Stimulated activated CD8-positive, alpha-beta memory T cell treated with anti-CD3 and anti-CD28 coated beads, Interleukin-7, amount 100 ng/mL, for 1 hour (primary cell): ENCODE results near the gene PIK3C3.
"Not testable (repeated sequence)": the region's sequence is repeated elsewhere in the genome, so short reads cannot be mapped to it uniquely, and the experiment has no call there.

Source experiments
- DNase-seq, 2 donors: peaks; one replicate each; pipeline ENCODE4 v3.0.0-alpha.2; 2020; ENCODE audit warnings: low read depth in 2 of 2

PIK3C3 gene

DNA sequence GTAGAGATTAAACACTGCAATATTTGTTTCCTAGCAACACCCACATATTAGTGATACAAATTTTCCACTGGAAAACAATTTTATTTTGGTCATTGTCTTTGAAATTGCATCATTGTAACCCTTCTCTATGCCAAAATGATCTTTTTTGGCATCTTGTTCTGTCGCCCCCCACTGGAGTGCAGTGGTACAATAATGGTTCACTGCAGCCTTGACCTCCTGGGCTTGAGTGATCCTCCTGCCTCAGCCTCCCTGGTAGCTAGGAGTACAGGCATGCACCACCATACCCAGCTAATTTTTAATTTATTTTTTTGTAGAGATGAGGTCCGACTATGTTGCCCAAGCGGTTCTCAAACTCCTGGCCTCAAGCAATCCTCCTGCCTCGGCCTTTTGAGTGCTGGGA, 117.4 kb downstream of the PIK3C3 start:
- DNase-seq = no peak

DNA sequence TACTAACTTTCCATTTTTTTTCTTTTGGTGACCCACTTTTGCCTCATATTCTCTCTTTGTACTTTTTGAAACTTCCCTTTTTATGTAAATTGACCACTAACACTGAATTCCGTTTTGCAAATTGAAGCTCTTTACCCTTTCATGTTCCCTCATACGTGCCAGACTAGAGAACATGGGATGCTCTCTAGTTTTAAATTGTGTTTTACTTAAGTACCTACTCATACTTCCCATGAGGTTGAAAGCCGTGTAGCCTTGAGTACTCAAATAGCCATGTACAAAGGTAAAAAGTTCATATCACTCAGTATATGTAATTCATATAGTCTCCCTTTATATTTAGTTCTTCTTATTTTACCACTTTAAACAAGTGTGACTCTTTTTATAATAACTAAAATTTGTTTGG, 119.7 kb downstream of the PIK3C3 start:
- DNase-seq = no peak

DNA sequence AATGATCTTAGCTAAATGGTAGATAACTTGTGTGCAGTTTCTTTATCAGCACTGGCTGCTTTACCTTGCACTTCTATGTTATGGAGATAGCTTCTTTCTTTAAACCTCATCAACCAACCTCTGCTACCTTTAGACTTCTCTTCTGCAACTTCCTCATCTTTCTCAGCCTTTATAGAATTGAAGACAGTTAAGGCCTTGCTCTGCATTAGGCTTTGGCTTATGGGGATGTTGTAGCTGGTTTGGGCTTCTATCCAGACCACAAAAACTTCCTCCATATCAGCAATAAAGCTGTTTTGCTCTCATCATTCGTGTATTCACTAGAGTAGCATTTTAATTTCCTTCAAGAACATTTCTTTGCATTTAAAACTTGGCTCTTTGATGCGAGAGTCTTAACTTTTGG, 123.7 kb downstream of the PIK3C3 start:
- no peak for DNase-seq

DNA sequence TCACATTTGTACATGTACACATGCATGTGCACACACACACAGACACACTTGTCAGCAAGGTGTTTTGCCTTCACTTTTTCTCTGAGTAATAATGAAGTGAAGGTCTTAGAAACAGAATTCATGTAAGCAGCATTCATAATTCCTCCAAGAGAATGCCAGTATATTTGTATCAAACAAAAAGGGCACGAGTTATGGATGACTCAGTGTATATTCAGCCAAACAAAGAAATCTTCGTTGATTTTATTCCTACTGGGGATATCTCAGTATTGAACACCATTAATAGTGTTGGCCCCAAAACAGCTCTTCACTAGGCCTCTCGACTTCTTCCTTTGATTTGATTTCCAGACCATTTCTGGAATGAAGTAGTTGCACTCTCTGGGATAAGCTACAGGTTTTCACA, 125.3 kb downstream of the PIK3C3 start:
- no peak for DNase-seq

DNA sequence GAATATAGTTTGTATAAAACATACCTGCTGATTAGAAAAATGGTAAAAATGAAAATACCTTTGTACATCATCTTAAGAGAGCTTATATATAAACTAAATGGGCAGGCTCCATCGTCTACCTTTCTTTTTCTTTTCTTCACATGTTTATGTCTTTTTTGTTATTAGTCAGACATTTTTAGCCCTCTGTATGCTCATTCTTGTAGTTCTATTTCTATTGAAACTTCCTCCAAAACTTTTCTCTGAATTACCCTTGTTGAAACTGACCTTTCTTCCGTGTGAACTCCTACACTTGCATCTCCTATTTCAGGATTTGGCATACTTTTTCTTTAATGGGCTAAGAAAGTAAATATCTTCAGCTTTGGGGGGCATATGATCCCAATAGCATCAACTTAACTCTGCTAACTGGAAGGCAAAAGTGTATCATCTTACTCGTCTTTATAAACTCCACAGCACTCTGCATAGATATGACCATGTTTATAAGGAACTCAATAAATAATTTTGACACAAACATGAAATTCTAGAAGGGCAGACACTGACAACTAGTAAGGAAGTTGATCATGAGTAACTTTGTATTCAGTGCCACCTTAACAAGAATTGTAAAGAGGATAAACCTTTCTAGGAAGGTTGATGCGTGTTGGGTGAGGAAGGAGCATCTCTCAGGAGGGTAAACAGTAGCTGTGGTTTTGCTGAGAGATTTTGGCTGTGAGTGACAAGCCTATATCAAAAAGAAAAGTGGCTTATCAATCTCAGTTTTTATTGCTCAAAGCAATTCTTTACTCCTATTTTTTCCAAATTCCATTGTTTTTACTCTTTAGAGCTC, 127.6 kb downstream of the PIK3C3 start:
- no peak for DNase-seq

DNA sequence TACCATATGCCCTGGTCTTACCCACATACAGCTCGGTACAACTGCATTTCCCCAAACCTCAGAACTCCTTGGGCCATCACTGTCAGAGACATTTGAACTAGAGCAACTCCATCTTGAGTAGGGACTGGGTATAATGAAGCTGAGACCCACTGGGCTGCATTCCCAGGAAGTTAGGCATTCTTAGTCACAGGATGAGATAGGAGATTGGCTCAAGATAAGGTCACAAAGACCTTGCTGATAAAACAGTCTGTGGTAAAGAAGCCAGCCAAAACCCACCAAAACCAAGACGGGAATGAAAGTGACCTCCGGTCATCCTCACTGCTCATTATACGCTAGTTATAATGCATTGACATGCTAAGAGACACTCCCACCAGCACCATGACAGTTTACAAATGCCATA, 131.3 kb downstream of the PIK3C3 start:
- DNase-seq = no peak

DNA sequence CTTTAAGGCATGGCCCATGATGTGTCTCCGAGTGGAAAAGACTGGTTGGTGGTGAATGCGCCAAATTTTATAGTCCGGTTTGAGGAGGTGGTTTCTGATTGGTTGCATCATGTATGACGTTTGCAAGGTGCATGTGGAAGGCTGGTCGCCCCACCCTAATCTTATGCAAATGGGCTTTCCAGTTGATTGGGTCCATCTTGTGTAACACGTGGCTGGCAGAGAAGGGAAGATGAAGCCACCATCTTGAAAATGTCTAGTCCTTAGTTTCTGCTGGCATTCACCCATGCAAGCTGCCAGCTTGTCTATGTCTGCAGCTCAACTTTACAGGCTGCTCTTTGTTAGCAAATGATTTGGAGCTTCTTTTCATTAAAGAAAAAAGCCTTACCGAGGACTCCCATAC, 132.2 kb downstream of the PIK3C3 start:
- DNase-seq = no peak

DNA sequence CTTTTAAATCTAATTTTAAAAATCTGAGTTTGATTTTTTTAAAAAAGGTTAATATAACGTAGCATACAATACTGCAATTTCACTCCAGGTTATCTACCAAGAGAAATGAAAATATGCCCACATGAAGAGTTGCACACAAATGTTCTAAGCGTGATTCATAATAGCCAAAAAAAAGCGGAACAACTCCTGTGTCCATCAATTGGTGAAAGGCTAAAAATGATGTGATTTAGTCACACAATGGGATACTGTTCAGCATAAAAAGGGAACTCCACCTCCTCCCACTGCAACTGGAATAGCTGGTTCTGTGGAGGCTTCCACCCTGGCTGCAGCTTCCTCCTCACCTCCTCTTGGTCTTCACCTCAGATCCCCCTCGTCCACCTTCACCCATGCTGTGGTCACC, 132.8 kb downstream of the PIK3C3 start:
- no peak for DNase-seq

DNA sequence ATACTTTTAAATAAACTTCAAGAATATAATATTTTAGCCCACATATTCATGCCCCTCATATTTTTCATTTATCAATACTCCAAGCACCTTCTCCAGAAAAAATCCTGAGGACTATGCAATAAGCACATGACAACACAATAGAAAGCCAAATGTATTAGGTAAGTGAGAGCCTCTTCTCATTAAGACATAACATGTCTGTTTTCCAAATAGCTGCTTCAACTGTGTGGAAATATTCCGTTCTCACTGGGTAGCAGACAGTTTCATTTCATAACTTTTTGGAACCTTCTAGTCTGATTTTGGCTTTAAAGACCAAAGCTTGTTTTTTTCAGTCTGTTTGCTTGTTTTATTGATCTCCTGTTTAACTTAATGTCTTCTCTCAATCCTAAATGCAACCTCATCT, 137.8 kb downstream of the PIK3C3 start:
- no peak for DNase-seq

DNA sequence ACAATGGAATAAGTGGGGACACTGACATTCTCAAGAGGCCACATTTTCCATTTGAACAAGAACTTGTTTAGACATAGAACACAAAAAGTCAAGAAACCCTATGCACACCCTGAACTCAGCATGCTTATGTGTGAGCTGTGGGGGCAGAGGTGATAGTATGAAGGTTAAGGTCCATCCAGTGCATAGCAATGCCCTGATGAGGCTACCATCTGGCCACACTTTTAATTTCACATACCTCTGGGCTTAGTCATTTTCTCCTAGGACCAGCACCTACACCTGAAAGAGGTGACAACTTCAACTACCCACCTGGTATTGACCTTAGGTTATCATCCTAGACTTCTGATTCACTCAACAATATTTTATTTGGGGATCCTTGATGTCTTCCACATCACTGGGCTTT, 139.8 kb downstream of the PIK3C3 start:
- DNase-seq = no peak

DNA sequence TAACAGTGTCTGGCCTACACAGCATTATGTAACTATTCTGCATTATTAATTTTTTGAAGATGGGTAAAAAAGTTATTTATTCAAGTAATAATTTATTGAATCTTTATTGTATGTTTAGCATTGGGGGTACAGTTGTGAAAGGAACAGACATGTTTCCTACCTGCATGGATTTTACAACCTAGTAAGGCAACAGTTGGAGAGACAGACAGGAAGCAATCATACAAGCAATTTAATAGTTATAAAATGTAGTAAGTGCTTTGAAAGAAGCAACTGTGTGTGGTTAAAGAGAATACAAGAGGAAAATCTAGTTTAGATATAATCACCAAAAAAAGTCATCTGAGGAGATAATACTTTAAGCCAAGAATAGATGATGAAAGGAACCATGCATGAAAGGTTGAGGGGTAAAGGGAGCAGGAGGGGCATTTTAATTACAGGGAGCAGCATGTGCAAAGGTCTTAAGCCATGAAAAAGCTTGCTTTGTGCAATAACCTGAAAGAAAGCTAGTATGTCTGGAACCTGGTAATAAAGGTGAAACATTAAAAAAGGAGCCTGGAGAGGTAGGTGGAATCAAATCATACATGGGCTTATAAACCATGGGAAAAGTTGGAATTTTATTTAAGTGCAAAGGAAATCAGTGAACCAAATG, 140.8 kb downstream of the PIK3C3 start:
- DNase-seq = no peak

DNA sequence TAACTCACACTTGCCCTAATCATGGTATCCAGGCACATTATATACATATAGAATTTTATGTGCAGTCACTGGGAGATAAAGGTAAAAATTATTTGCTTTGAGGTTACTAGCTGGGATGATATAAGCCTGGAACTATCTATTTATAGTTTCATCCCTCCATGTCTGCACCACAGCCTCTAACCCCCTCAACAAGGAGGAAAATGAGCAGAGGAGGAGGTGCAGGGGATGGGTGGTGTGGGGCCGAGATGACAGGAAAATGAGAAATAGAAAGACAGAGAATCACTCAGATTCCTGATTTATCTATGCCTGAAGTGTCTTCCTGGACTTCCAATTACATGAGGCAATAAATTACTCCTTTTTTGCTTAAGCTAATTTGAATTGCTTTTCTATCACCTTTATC, 145.2 kb downstream of the PIK3C3 start:
- DNase-seq = no peak

DNA sequence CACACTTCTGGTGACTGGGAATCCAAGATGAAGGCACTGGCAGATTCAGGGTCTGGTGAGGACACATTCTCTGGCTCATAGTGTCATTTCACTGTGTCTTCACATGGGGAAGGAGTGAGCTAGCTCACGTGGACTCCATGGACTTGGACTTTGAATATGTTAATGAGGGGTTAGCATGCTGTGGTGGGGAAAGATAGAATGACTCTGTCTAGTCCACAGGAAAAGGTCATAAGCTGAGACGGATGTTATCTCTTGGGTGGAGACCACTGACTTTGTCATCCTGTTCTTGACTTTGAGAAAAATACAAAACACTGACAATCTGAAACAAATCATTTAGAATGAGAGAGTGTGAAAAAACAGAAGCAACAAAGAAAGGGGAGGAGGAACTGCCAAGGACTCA, 145.9 kb downstream of the PIK3C3 start:
- no peak for DNase-seq

DNA sequence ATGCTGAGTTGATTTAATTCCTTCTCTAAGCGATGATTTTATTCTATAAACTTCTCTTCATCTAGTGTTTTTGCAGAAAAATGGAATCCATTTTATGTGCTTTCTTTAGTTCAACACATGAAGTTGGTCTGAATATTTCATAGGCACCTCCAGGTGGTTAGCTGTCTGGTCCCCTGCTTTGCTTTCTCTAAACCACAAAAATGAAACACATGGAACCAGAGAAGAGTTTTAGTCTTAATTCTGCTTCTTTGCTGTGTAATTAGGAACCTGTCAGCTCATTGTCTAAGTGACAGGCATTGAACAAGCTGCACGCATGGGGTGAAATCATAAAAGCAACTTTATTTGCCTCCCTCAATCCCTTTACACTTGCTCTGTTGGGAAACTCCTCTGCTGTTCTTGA, 150.4 kb downstream of the PIK3C3 start:
- no peak for DNase-seq

DNA sequence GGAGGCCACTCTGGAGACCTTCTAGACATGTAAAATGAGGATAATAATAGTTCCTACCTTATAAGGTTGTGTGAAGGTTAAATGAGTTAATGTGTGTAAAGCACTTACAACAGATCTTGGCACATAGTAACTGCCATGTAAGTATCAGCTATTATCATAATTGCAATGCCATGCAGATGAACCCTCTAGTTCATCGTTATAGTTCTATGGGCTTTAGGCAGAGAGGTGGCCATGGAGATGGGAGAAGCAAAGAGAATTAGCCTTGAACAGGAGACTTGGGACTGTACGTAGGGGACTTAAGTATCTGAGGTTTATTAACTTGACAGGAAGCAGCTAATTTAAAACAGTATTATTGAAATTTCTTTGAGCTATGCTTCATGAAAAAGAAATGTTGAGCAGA, 151.8 kb downstream of the PIK3C3 start:
- no peak for DNase-seq

DNA sequence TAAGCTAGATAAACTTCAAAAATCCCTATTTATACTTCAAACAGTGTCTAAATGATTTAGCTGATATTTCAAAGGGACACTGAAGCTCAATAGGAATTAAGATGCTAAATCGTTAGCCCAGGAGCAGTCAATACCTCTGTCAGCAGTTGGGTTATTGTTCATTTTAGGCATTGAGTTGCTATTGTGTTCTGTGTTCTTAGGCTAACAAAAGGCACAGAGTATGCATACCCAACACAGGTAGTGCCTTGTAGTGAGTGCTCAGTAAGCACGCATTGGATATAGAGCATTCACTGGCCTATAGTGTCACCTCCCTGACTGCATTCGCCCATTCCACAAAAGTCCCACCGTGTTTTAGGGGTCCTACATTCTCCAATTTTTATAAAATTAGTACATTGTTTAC, 152.3 kb downstream of the PIK3C3 start:
- no peak for DNase-seq

DNA sequence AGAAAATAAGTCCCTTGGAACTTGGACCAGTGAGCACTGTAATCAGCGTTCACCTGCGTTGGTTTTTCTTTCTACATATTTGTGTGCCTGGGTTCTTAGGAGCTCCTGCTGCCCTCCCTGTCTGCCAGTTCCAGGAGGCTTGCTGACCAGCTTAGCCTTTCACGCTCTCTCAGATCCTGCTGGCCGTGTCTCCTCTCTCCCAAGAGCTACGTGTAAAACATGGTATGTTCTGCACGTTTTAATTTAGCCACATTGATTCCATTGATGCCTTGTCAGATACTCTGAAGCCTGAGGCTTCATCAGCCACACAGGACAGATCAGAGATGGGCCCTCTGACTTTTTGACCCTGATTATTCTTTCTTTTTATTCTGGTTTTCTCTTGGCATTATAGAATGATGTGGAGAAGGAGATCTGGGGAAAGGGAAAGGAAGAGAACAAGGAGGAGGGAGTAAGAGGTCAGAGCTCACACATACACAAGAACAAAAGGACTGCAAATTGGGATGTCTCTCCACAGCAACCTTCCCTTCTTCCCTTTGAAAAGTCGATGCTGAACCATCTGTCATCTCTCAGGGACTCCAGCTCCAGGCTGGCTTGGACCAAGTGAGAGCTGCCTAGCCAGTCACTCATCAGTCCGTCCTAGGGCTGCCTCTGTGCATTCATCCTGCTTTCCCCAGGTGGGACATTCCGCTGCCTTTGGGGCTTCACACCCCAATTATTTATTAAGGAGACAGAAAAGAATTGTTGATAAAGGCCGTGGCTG, 152.8 kb downstream of the PIK3C3 start:
- DNase-seq = no peak

DNA sequence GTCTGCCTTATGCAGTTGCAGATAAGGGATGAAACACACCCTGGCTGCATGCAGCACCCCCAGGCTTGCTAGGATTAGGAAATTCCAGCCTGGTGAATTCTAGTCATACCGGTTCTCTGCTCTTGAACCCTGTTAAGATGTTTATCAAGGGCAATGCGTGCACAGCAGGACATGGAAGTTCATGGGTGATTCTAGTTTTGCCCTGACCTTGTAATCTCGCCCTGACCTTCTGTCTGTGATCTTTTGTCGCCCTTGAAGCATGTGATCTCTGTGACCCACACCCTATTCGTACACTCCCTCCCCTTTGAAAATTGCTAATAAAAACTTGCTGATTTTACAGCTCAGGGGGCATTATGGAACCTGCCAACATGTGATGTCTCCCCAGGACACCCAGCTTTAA, 157.1 kb downstream of the PIK3C3 start:
- not testable (repeated sequence) for DNase-seq

DNA sequence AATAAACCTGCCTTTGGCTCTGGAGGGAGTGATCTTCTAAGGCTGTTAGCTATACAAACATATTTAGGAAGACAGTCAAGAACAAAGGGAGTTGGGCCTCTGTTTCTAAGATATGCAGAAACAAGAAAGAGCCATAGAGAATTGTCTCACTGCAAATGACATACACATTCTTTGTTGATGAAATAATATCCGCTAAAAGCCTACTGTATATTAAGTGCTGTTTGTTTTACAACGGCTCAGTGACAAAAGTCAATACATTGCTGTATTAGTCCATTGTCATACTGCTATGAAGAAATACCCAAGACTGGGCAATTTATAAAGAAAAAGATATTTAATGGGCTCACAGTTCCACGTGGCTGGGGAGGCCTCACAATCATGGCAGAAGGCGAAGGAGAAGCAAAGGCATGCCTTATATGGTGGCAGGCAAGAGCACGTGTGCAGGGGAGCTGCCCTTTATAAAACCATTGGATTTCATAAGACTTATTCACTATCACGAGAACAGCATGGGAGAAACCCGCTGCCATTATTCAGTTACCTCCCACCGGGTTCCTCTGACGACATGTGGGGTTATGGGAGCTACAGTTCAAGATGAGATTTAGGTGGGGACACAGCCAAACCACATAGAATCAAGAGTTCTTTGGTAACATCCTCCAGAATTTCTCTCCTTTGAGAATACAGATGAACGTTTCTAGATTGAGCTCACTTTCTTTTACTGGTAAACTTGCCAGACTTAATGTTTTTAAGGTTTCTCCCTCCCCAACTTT, 157.8 kb downstream of the PIK3C3 start:
- DNase-seq = no peak

DNA sequence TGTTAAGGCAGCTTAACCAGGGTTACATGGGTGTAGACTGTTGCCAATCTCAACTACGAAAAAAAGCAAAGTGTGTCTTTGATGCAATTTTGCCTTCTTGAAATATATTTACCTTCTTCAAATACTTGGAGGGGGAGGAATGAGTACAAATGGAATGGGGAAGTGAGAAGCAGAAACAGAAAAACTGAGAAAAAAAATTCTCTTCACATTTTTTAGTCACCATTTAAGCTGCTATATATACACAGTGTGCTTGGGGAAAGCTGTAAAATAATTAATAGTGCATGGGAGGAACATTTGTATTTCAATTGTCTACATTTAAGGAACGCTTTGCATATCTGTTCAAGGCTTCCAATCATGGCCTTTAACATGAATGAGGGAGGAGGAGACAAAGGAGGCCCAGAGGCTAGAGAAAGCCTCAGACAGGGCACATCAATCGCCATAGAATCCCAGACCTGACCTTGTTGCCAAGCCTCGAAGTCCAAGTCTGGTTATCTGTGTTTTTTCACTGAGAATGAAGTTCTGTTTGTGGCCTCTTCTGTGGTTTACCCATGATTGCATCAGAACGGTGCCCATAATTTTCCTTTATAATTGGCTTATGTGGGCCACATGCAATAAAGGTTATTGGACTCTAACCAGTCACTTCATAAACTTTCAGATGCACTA, 158.6 kb downstream of the PIK3C3 start:
- no peak for DNase-seq

DNA sequence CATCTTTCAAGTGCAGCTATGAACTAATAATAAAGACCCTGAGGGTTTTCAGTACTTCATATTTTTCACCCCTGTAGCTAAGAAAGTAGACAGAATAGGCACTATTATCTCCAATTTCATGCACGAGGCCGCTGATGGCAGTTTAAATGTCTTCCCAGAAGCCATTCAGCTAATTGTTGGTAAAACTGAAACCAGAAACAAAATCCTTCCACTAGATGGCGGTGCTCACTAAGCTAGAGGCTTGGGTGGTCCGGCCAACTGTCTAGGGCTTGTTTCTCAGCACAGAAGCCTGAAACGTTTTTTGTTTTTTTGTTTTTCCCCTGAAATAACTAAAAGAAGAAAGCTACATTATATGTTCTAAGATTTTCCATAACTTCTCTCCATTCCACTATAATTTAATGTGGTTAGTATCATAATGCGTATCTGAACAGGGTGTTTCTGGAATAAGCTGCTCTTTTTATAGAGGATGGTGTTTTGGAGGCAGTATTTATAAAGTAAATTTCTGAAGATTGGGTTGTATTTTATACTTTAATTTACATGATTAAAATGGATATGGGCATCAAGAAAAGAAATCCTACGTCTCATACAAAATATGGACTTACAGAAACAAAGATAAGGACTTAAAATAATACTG, 159.4 kb downstream of the PIK3C3 start:
- no peak for DNase-seq
